CD4-positive, alpha-beta memory T cell (primary cell): ENCODE results near the gene ZNF618. TPM values are rescaled to one million over a fixed set of nuclear protein-coding genes. Genes with fewer than 3 reads are reported as not detected.
A peak's percentile ranks its signal among the peaks of the same experiment; 100 is the strongest.

Experiments
- CTCF ChIA-PET: fragments of 350-600 bp; sonication (Branson Sonifier 250); formaldehyde crosslinking; loops from one replicate; lab custom pipeline; 2021; ENCODE audit warnings: inconsistent platforms; ENCODE audit not compliant: partially characterized antibody; lab: Charles Lee
- POLR2A ChIA-PET: fragments of 350-600 bp; sonication (Branson Sonifier 250); formaldehyde crosslinking; loops from one replicate; lab custom pipeline; 2021; ENCODE audit not compliant: partially characterized antibody; lab: Charles Lee
- DNase-seq, 5 donors: peaks; one replicate each; pipeline versions ENCODE4 v3.0.0 to v3.0.0-alpha.2; 2020 to 2022; ENCODE audit warnings: mixed read lengths in 1 of 5
- H3K27ac ChIP-seq: one replicate; pipeline ENCODE4 v1.7.0; 2013; ENCODE audit warnings: low read depth, low read length
- H3K27me3 ChIP-seq: 2 replicates; pipeline ENCODE4 v1.7.0; 2013; ENCODE audit warnings: mild to moderate bottlenecking, low read length, moderate library complexity; ENCODE audit not compliant: insufficient read depth
- H3K36me3 ChIP-seq: 2 replicates; pipeline ENCODE4 v1.7.0; 2013; ENCODE audit warnings: mild to moderate bottlenecking, low read length, moderate library complexity; ENCODE audit not compliant: insufficient read depth
- H3K4me1 ChIP-seq: 2 replicates; pipeline ENCODE4 v1.7.0; 2013; ENCODE audit warnings: mild to moderate bottlenecking, low read length, moderate library complexity; ENCODE audit not compliant: insufficient read depth
- H3K4me3 ChIP-seq, 2 donors: one replicate each; pipeline ENCODE4 v1.7.0; 2013; ENCODE audit warnings: low read length in 2 of 2, mild to moderate bottlenecking in 1 of 2
- H3K9me3 ChIP-seq, 2 donors: one replicate each; pipeline ENCODE4 v1.7.0; 2013; ENCODE audit warnings: low read length in 2 of 2, control low read depth in 1 of 2; ENCODE audit not compliant: control insufficient read depth in 1 of 2
- H3K27ac Mint-ChIP-seq, 7 donors: one replicate each; pipeline ENCODE4 v1.8.0; 2020 to 2021; ENCODE audit warnings: mixed read lengths in 7 of 7, mild to moderate bottlenecking in 6 of 7, inconsistent platforms in 3 of 7, moderate library complexity in 3 of 7
- H3K27me3 Mint-ChIP-seq, 2 donors: one replicate each; pipeline ENCODE4 v1.8.0; 2020 to 2021; ENCODE audit warnings: mixed read lengths in 2 of 2
- H3K36me3 Mint-ChIP-seq, 2 donors: one replicate each; pipeline ENCODE4 v1.8.0; 2020 to 2021; ENCODE audit warnings: mixed read lengths in 2 of 2, inconsistent platforms in 1 of 2, mild to moderate bottlenecking in 1 of 2
- H3K4me1 Mint-ChIP-seq, 4 donors: one replicate each; pipeline ENCODE4 v1.8.0; 2020 to 2021; ENCODE audit warnings: mixed read lengths in 4 of 4, mild to moderate bottlenecking in 1 of 4
- H3K4me3 Mint-ChIP-seq, 8 donors: one replicate each; pipeline ENCODE4 v1.8.0; 2020 to 2021; ENCODE audit warnings: mixed read lengths in 8 of 8, mild to moderate bottlenecking in 7 of 8, moderate library complexity in 6 of 8, inconsistent platforms in 3 of 8
- H3K9me3 Mint-ChIP-seq, 8 donors: one replicate each; pipeline ENCODE4 v1.8.0; 2020 to 2021; ENCODE audit warnings: mixed read lengths in 8 of 8, mild to moderate bottlenecking in 5 of 8, inconsistent platforms in 3 of 8, moderate library complexity in 1 of 8
- intact Hi-C: fragments of 100-400 bp; cut with micrococcal nuclease; formaldehyde crosslinking; loops from one replicate; pipeline ENCODE4 v1.15.1; 2023
- polyA plus RNA-seq, 2 donors: library from polyadenylated mRNA; unstranded; fragments of 300-500 nt; fragmentation: Illumina TruSeq; gene quantifications; one replicate each; pipeline ENCODE4 v1.2.3, GENCODE V29; 2021
- total RNA-seq, 2 experiments: library from RNA; stranded (reverse); gene quantifications; one replicate each; pipeline ENCODE4 v1.2.3, GENCODE V29; 2021

ZNF618 gene
- total and polyA plus RNA-seq, 4 experiments from 2014 or later, result 0.79 to 1.7 (median 0.80) TPM; not detected in 1

GRCh38 chr9:114031037-114031630, 155.0 kb downstream of the ZNF618 start:
- Mint-ChIP-seq H3K4me3 (no peak overlapping the region), H3K27me3 (no peaks in the 10 kb centered on the region), H3K36me3 (no peaks in the 10 kb centered on the region), H3K4me1 (no peaks in the 10 kb centered on the region), H3K9me3 (peaks cover 0 to 2% (median 0%) of the 10 kb centered on the region in 8 donors), H3K27ac (no peak overlapping the region)
- ChIA-PET CTCF (no interaction called here), POLR2A (no interaction called here)
- intact Hi-C loops, result no loop called here
- Histone ChIP-seq H3K27me3 (no peaks in the 10 kb centered on the region), H3K9me3 (no peaks in the 10 kb centered on the region), H3K4me3 (no peak overlapping the region), H3K36me3 (no peaks in the 10 kb centered on the region), H3K27ac (no peak overlapping the region), H3K4me1 (no peaks in the 10 kb centered on the region)
- DNase-seq, result no peak

GRCh38 chr9:114031948-114032840, 156.1 kb downstream of the ZNF618 start:
- no peaks in the 10 kb centered on the region for H3K9me3 ChIP-seq
- H3K27ac ChIP-seq, result no peak overlapping the region
- no peak overlapping the region for H3K4me3 Mint-ChIP-seq
- no peak overlapping the region for H3K27ac Mint-ChIP-seq
- CTCF ChIA-PET, result no interaction called here
- no peaks in the 10 kb centered on the region for H3K36me3 ChIP-seq
- H3K9me3 Mint-ChIP-seq, result peaks cover 0 to 2% (median 0%) of the 10 kb centered on the region in 8 donors
- no peaks in the 10 kb centered on the region for H3K27me3 Mint-ChIP-seq
- no peaks in the 10 kb centered on the region for H3K4me1 Mint-ChIP-seq
- DNase-seq, result no peak
- no peaks in the 10 kb centered on the region for H3K27me3 ChIP-seq
- intact Hi-C loops, result no loop called here
- no peaks in the 10 kb centered on the region for H3K36me3 Mint-ChIP-seq
- no peaks in the 10 kb centered on the region for H3K4me1 ChIP-seq
- H3K4me3 ChIP-seq, result no peak overlapping the region
- POLR2A ChIA-PET, result no interaction called here

DNA sequence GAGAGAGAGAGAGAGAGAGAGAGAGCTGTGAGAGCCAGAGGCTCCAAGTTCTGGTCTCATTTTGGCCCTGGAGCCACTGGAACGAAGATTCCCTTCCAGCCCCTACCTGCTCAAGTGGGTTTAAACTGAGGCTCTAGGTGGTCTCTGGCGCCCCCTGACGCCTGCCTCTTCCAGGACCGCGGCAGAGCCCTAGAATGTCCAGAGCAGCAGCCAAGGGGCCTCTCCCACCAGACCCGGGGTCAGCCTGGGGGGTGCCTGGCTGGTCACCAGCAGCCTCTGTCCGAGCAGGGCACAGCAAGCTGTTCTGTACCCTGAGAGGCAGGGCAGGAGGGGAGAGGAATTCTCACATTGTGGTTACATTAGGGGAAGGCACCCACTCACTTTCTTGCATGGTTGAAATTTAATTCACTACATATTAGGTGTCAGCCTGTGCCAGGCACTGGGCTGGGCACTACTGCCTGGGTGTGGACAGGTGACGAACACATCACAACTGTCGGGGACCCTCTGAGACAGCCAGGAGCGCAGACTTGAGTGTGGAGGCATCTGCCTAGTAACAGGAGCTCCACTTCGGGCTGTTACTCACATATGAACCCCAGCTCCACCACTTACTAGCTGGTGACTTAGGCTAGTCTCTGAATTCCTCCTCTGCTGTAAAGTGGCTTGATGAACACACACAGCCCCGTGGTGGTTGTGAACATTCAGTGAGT, 157.4 kb downstream of the ZNF618 start:
- H3K36me3 ChIP-seq, result no peaks in the 10 kb centered on the region
- no peak for DNase-seq
- intact Hi-C loops, result no loop called here
- Mint-ChIP-seq H3K4me3 (no peak overlapping the region), H3K27me3 (no peaks in the 10 kb centered on the region), H3K4me1 (no peaks in the 10 kb centered on the region), H3K9me3 (peaks cover 0 to 2% (median 0%) of the 10 kb centered on the region in 8 donors), H3K27ac (peak overlapping the region in 1 of 7 donors; percentile 19), H3K36me3 (no peaks in the 10 kb centered on the region)
- H3K4me1 ChIP-seq, result no peaks in the 10 kb centered on the region
- CTCF ChIA-PET, result no interaction called here
- no peaks in the 10 kb centered on the region for H3K27me3 ChIP-seq
- H3K9me3 ChIP-seq, result no peaks in the 10 kb centered on the region
- POLR2A ChIA-PET, result no interaction called here
- H3K4me3 ChIP-seq, result no peak overlapping the region
- no peak overlapping the region for H3K27ac ChIP-seq

DNA sequence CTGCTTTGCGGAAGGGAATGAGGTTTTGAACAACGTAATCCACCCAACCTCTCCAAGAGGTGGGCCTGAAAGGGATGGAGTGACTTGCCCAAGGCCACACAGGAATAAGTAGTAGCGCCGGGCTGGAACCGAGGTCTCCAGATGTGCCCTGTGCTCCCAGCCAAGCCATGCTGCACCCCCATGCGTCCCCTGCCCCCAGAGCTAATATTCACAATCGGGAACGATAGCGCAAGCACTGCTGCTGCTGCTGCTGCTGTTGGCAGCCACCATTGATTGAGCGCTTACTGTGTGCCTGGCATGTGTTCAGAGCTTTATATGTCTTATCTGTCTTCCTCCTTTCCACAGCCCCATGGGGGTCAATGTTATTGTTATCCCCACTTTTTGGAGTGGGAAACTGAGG, 158.1 kb downstream of the ZNF618 start:
- no peak for DNase-seq
- Mint-ChIP-seq H3K27me3 (no peaks in the 10 kb centered on the region), H3K4me1 (no peaks in the 10 kb centered on the region), H3K9me3 (no peaks in the 10 kb centered on the region), H3K27ac (peak overlapping the region in 1 of 7 donors; percentile 19), H3K36me3 (no peaks in the 10 kb centered on the region), H3K4me3 (no peak overlapping the region)
- no peaks in the 10 kb centered on the region for H3K36me3 ChIP-seq
- ChIA-PET CTCF (no interaction called here), POLR2A (no interaction called here)
- H3K4me3 ChIP-seq, result no peak overlapping the region
- no peaks in the 10 kb centered on the region for H3K9me3 ChIP-seq
- intact Hi-C loops, result no loop called here
- H3K27me3 ChIP-seq, result no peaks in the 10 kb centered on the region
- no peak overlapping the region for H3K27ac ChIP-seq
- H3K4me1 ChIP-seq, result no peaks in the 10 kb centered on the region

DNA sequence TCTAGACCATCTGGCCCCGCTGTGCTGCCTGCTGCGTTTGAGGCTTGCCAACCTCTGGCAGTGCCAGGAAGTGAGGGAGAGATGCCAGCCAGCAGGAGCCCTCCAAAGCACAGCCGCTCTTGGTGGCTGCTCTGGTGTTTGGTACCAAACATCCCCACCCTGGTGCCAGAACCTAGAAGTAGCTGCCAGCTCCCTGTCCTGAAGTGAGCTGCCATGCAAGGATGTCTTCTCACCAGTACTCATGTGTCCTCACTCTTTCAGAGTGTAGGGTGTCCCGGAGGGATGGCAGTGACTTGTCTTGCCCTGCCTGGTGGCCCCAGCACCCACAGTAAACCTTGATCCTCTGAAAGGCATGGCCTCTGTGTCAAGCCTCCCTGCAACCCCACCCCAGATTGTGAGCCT, 158.6 kb downstream of the ZNF618 start:
- Histone ChIP-seq H3K36me3 (no peaks in the 10 kb centered on the region), H3K27ac (no peak overlapping the region), H3K9me3 (no peaks in the 10 kb centered on the region), H3K4me1 (no peaks in the 10 kb centered on the region), H3K27me3 (no peaks in the 10 kb centered on the region), H3K4me3 (no peak overlapping the region)
- Mint-ChIP-seq H3K27ac (no peak overlapping the region), H3K36me3 (no peaks in the 10 kb centered on the region), H3K4me1 (no peaks in the 10 kb centered on the region), H3K4me3 (no peak overlapping the region), H3K27me3 (no peaks in the 10 kb centered on the region), H3K9me3 (no peaks in the 10 kb centered on the region)
- DNase-seq, result no peak
- CTCF ChIA-PET, result no interaction called here
- intact Hi-C loops, result no loop called here
- POLR2A ChIA-PET, result no interaction called here

- no peak overlapping the region for H3K4me3 ChIP-seq
- no peak overlapping the region for H3K27ac ChIP-seq
- no peaks in the 10 kb centered on the region for H3K9me3 ChIP-seq
- no peaks in the 10 kb centered on the region for H3K4me1 Mint-ChIP-seq
- POLR2A ChIA-PET, result no interaction called here
- peak overlapping the region in 1 of 7 donors; percentile 44 for H3K27ac Mint-ChIP-seq
- intact Hi-C loops, result no loop called here
- no peak for DNase-seq
- H3K36me3 ChIP-seq, result no peaks in the 10 kb centered on the region
- no peaks in the 10 kb centered on the region for H3K4me1 ChIP-seq
- CTCF ChIA-PET, result no interaction called here
- H3K36me3 Mint-ChIP-seq, result no peaks in the 10 kb centered on the region
- H3K9me3 Mint-ChIP-seq, result no peaks in the 10 kb centered on the region
- H3K27me3 Mint-ChIP-seq, result no peaks in the 10 kb centered on the region
- no peak overlapping the region for H3K4me3 Mint-ChIP-seq
- H3K27me3 ChIP-seq, result no peaks in the 10 kb centered on the region
Measured at GRCh38 chr9:114035221-114035844, 159.2 kb downstream of the ZNF618 start.
